ENCODE measurements around the gene LRRC4C. TPM values are rescaled to one million over a fixed set of nuclear protein-coding genes. Genes with fewer than 3 reads are reported as not detected.

The LRRC4C gene
- total RNA-seq, 1 donor, result 0.27 TPM

GRCh38 chr11:40987776-40988435 is 471.5 kb downstream of the LRRC4C start:
- no peak for TF ChIP-seq CTCF (IDR thresholded peaks at IDR 0.05; ENCODE audit: insufficient read depth, low read length)
- H3K4me3 ChIP-seq (ENCODE audit: low read depth, low read length), result no peak overlapping the region
- DNase-seq (ENCODE audit: low read depth), result no peak

GRCh38 chr11:40986320-40986719 is 473.1 kb downstream of the LRRC4C start:
- no peak for DNase-seq (ENCODE audit: low read depth)
- no peak overlapping the region for H3K4me3 ChIP-seq (ENCODE audit: low read depth, low read length)
- no peak for TF ChIP-seq CTCF (IDR thresholded peaks at IDR 0.05; ENCODE audit: insufficient read depth, low read length)

- no peak for TF ChIP-seq CTCF (IDR thresholded peaks at IDR 0.05; ENCODE audit: insufficient read depth, low read length)
Observed at GRCh38 chr11:40975076-40975475, 484.4 kb downstream of the LRRC4C start.

GRCh38 chr11:40974186-40974795 is 485.2 kb downstream of the LRRC4C start:
- DNase-seq (ENCODE audit: low read depth), result no peak
- H3K4me3 ChIP-seq (ENCODE audit: low read depth, low read length), result no peak overlapping the region
- no peak for TF ChIP-seq CTCF (IDR thresholded peaks at IDR 0.05; ENCODE audit: insufficient read depth, low read length)

More at GRCh38 chr11:40975076-40975475, 484.4 kb downstream of the LRRC4C start:
- H3K4me3 ChIP-seq (ENCODE audit: low read depth, low read length), result no peak overlapping the region
- DNase-seq (ENCODE audit: low read depth), result no peak

- no peak overlapping the region for H3K4me3 ChIP-seq (ENCODE audit: low read depth, low read length)
- no peak for TF ChIP-seq CTCF (IDR thresholded peaks at IDR 0.05; ENCODE audit: insufficient read depth, low read length)
- DNase-seq (ENCODE audit: low read depth), result no peak
Observed at GRCh38 chr11:40958707-40959106, 500.7 kb downstream of the LRRC4C start.

- DNase-seq (ENCODE audit: low read depth), result no peak
- H3K4me3 ChIP-seq (ENCODE audit: low read depth, low read length), result no peak overlapping the region
- TF ChIP-seq CTCF (IDR thresholded peaks at IDR 0.05; ENCODE audit: insufficient read depth, low read length), result no peak
Observed at GRCh38 chr11:40952479-40952878, 507.0 kb downstream of the LRRC4C start.
